SHP77 (cell line): ENCODE data around the gene EID1.
A peak's percentile ranks its signal among the peaks of the same experiment; 100 is the strongest.
"Not testable (repeated sequence)": the region's sequence is repeated elsewhere in the genome, so short reads cannot be mapped to it uniquely, and the experiment has no call there.

ENCODE experiments used
- DNase-seq, 2 experiments: peaks; one replicate each; lab custom pipeline; 2025; lab: John Stamatoyannopoulos, UW

EID1 gene, protein sequence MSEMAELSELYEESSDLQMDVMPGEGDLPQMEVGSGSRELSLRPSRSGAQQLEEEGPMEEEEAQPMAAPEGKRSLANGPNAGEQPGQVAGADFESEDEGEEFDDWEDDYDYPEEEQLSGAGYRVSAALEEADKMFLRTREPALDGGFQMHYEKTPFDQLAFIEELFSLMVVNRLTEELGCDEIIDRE

DNA sequence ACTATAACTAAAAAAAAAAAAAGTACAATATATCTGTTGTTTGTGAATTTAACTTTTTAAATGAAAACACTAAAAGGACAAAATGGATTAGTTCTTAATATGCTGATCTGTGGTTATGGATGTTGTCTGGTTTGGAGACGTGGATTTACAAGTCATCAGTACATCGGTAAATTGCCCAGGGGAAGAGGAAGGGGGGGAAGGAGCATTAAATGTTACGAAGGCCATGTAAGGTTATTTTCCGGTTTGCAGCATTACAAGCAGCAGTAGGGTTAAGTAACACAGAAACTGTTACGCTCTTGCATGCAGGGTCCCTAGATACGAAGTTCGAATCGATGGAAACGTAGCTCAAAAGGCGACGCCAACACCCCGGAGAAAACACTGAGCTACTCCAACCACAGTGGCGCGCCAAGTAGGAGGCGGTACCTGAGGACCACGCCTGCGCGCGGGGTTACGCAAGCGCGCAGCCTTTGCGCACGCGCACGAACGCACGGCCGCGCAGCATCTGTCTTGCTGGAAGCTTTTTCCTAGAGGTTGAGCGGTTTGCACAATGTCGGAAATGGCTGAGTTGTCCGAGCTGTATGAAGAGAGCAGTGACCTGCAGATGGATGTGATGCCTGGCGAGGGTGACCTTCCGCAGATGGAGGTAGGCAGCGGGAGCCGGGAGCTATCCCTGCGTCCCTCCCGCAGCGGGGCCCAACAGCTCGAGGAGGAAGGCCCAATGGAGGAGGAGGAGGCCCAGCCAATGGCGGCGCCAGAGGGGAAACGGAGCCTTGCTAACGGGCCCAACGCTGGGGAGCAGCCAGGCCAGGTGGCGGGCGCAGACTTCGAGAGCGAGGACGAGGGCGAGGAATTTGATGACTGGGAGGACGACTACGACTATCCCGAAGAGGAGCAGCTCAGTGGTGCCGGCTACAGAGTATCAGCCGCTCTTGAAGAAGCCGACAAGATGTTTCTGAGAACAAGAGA, at the start of gene EID1:
EID1 (plus strand) TSS at position 505 of the 966 bp plus-strand sequence; CDS start at position 548, 43 bp downstream.
- DNase-seq, result peak; percentile 77 to 93

DNA sequence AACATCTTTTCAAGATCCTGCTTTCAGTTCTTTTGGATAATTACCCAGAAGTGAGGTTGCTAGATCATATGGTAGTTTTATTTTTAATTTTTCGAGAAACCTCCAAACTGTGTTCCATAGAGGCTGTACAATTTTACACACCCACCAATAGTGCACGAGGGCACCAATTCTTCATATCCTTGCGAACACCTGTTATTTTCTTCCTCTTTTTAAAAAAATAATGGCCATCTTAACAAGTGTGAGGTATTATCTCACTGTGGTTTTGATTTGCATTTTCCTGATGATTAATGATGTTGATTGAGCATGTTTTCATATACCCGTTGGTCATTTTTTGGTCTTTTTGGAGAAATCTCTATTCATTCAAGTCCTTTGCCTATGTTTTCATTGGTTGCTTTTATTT, 49.5 kb upstream of the EID1 start:
- DNase-seq, result no peak

DNA sequence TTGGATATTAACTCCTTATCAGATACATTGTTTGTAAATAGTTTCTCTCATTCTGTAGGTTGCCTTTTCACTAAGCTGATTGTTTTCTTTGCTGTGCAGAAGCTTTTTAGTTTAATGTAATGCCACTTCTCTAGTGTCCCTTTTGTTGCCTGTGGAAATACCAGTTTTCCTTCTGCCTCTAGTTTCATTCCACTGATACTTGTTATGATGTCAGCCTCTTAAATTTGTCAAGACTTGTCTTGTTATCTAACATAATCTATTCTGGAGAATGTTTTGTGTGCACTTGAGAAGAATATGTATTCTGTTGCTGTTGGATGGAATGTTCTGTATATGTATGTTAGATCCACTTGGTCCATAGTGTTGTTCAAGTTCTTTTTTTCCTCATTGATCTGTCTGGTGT, 49.0 kb upstream of the EID1 start:
- no peak for DNase-seq

DNA sequence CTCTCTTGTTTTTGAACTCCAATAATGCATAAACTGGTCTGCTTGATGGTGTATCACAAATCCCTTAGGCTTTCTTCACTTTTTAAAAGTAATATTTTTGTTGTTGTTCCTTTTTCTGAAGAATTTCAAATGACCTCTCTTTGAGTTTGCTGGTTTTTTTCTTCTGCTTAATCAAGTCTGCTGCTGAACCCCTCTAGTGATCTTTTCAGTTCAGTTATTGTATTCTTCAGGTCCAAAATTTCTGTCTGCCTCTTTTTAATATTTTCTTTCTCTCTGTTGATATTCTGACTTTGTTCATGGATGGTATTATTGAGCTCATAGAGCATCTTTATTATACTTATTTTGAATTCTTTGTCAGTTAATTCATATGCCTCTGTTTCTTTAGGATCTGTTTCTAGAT, 45.3 kb upstream of the EID1 start:
- DNase-seq, result no peak

DNA sequence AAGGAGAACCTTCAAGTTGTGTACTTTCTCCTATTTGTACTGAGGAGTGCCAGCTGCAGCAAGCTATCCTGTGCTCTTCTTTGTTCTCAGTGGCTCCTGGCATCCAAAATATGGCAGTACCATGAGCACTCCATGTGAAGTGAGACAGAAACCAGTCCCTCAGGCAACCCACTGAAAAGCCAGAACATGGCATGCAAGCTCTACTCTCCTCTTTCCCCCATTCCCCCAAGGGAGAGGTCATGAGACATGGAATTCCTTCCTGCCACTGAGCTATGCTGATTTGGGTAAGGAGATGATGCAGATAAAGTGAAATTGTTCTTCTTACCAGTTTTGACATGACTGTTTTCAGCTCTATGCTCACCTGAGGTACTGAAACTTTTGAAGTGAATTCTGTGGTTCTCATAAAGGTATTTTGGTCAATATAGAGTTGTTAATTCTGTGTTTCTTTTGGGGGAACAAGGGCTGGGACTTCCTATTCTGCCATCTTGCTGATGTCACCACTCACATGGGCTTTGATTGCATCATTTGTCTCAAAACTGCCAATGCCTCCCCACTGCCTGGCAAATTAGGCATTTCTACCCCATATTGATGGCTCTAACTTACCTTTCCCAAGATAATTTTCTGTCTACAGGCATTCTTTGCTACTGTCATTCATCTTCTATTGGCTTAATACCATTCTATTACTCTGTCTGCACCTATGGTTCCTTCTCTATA, 44.3 kb upstream of the EID1 start:
- no peak for DNase-seq

DNA sequence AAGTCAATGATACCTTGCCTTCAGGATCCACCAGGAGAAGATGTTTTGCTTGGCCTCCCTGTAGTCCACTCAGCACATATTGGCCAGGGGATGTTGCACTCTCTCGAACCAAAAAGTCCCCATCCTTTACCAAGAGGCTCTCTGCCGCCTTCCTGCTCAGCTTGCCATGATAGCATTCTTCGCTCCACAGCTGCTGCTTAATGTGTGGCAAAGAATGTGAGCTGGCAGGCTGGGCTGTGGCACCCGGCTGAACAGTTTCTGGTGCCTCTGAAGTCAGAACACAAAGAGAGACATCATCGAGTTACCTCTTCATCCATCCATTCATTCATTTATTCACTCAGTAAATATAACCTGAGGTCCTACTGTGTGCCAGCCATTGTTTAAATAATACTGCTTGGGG, 43.2 kb upstream of the EID1 start:
- no peak for DNase-seq

DNA sequence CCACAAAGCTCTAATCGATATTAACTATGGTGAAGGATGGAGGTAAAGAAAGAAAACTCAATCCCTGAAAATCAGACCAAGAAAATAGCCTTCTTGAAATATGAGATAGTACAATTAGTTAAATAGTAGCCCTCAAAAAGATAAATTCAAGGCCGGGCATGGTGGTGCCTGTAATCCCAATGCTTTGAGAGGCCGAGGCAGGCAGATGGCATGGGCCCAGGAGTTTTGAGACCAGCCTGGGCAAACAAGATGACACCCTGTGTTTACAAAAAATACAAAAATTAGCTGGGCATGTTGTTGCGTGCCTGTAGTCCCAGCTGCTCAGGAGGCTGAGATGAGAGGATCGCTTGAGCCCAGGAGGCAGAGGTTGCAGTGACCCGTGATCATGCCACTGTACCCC, 35.4 kb upstream of the EID1 start:
- peak in 1 of 2 experiments; percentile 72 for DNase-seq

DNA sequence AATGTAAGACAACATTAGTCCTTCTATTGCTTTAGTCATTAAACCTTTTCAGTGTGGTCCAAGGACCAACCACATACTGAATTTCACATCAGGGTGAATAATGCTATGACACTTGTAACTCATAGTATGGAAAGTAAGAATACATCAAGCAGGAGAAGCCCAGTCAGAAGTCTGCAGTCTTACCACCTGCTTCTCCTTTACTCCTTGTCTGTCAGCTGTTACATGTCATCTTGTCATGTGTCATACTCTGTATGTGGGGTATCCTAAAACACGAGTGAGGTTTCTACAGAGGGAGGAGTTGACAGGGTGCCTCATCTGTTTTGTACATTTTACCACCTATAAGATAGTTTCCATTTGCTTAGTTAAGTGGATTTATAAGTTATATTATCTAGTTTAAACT, 32.8 kb upstream of the EID1 start:
- DNase-seq, result no peak

DNA sequence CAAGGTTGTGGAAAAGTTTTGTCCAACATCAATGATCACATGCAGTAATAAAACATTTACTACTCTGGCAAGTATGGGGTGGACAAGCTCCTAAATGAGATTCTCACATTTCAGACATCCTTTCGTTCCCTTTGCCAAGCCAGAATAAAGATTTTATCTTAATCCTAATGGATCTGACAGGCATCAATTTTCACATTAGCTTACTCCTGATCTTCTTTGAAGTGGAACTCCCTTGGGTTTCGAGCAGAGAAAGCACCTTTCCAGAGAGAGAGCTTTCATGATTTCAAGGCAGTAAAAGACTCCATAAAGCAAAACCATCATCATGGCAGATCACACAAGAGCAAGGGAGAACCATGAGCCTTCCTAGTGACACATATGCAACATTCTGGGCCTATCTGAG, 27.3 kb upstream of the EID1 start:
- no peak for DNase-seq

DNA sequence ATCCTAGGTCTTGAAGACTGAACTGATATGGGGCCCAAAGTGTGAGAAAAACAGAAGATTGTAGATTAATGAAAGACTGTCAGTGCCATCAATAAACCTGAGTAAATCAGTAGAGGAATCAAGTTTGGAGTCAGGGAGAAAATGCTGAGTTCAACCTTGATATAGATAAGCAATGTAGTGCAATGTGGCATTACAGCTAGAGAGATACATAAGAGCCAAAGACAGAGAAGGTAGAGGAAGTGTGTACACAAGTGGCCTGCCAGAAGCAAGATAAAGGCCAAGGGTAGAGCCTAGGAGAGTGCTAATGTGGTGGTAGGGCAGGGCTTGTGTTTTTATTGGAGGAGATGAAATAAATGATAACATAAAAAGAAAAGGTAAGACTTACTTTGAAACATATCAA, 26.0 kb upstream of the EID1 start:
- DNase-seq, result no peak

DNA sequence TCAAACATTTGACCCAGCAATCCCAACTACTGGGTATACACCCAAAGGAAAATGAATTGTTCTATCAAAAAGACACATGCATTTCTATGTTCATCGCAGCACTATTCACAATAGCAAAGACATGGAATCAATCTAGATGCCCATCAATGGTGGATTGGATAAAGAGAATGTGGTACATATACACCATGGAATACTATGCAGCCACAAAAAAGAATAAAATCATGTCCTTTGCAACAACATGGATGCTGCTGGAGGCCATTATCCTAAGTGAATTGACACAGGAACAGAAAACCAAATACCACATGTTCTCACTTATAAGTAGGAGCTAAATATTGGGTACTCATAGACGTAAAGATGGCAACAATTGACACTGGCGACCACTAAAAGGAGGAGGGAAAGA, 23.5 kb upstream of the EID1 start:
- not testable (repeated sequence) for DNase-seq

DNA sequence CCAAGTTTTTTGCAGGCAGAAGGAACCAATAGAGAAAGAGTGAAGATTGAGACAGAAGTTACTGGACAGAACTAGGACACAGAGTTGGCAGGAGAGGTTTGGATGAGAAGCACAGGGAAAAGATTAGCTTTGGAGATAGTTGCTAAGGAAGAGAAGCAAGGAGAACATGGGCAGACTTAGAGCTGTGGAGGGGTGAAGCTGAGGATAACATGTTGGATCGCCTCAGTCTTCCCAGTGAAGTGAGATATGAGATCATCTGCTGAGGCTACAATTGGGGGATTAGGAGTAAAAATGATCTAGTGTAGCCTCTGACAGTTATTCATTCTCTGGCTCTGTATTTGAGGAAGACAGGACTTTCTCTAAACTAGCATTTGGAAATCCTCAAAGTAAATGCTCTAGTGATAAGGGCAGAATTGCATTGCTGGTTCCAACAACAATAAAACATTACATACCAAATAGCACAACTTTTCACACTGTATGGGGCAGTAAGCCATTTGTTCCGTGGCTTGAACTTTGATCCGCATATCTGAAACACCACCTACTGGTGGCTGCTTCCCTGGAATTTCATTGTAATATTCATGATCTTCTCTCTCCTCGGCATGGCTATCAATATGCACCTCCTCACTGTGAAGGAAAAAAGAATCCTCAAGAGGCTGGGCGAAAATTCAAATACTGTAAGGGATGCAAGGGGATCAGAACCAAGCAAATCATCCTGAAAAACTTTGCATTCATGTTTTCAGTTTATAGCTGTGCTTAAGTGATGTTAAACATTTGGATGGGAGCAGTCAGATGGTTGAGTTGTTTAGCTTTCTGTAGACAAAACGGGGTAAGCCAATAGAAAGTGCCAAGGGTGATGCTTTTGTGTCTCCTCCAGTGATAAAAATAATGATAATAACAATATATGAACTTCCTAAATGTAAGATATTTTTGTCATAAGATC, 22.2 kb upstream of the EID1 start:
- peak in 1 of 2 experiments; percentile 22 for DNase-seq

DNA sequence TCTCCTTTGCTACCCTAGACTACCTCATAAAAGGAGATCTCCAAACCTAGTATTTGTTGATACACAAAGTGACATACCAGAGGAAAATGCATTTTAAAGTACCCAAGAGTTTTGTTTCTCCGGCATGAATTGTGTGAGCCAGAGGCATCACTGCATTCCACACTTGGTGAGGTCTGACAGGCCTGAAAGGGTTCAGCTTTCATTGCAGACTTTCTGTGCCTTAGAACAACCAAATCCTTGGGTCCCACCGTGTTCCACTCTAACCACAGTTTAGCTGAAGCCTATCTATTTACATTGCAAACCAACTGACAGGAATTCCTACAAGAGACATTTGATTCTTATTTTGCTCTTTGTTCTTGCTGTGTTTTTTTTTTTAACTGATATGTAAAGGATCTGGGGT, 21.0 kb upstream of the EID1 start:
- DNase-seq, result no peak

DNA sequence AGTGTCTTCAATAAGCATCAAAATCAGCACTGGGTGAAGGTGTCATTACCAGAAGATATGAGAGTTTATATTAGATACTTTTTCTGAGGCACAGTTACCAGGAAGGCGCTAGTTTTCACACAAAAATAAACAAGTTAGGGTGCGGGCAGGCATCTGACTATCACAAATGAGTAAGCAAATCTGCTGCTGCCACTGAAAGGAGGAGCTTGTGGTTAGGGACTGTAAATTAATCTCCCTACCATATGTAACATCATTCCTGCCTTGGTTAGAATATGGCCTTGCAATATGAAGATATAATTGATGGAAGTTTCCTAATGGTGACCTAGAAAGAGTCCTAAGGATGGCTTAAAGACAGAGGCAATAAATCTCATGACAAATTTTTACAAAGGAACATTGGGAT, 19.5 kb upstream of the EID1 start:
- no peak for DNase-seq

DNA sequence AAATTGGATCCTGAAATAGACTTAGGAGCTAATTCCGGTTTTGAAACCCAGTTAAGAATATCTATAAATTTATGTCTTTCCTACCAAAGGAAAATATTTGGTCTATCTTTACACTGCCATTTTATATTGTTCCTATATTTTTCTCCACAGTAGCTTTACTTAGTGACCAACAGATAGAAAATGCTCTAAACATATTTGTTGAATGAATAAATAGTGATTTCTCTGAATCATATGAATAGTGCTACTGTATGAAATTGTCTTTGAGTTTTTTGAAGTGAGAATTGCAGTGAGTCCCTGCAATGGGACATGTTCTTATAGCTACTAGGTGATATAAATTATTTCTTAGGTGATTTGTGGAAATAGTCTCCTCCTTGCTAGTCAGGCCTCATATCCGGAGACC, 18.5 kb upstream of the EID1 start:
- no peak for DNase-seq

DNA sequence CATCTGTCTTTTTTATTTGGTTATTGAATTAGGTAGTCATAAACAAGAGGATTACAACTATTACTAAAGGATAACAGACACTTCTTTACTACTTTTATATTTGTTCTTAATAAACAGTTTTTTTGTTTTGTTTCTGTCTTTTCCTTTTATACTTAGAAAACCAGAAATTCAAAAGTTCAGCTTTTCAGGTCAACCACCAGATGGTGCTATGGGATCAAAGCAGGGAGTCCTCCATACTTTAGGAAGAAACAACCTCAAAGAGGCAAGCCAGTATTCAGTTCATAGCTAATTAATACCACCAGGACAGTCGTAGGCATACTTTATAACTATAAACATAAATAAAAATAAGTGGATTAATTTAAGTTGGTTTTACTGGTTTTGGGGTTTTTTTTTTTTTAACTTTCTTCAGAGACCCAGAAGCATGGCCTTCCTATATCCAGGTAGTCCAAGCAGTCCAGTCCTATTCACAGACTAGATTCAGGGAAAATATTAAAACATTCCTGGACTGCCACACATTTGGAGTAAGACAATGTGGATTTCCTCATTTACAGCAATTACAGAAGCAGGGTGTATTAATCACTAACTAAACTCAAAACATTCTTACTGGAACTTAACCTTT, 16.0 kb upstream of the EID1 start:
- DNase-seq, result peak; percentile 52 to 60

DNA sequence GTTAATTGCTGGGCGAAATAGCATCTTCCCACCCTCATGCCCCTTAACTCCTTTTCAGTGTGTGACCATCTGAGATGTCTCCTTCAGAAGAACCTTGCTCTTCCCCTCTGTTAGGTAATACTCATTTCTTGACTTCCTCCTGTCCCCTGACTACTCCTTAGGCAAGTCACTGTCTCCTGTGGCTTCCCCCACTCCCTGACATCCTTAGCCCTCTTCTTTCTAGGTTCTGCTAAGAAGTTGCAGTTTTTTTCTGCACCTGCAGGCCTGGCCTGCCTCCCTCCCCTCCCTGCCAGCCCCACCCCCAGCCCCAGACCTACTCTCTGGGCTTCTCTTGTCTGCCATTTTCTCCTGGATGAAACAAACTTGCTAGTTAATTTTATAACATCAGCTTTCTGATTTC, 15.2 kb upstream of the EID1 start:
- no peak for DNase-seq

DNA sequence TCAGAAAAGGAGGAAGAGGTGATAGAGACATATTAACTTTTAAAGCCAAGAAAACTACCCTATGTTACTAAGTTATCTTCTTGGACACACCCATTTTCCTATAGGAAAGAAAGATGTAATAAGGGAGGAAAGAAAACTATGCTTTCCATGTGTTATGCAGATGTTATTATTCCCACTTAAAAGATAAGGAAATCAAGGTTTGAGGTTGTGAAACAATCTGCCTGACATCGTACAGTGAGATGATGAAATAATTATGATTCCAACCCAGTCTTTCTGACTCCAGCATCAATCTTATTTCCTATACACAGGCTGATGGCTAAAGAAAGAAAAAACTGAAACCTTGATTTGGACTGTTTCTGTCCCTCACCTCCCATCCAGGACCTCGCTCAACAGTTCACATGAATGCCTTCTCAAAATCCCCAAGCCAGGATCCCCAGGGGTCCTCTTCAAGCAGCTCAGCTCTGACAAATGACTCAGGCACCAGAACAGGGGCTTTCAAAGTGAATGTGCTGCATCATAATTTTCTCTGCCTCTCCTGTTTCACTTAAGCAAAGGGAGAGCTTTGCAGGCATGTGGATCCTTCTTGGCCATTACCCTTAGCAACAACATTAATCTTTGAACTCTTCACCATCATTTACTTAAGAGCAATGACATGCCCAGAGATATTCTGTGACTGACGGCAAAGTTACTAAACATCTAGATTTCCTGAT, 12.4 kb upstream of the EID1 start:
- DNase-seq, result no peak

DNA sequence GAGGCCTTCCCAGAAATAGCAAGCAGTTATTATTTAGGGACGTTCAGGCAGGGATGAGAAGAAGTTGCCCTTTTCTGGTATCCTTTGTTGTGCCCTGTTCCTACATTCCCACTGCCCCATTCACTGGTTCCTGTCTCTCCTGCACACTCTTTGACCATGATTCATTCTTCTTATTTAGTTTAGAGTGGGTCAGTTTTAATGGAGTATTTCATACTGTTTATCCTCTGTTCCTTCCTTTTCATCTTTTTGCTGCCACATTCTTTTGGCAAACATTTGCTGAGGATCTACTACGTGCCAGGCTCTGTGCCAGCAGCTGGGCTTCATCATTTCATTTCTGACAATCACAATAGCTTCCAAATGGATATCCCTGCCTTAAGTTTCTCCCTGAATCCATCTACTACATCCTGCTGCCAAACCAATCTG, 11.8 kb upstream of the EID1 start:
- DNase-seq, result no peak

DNA sequence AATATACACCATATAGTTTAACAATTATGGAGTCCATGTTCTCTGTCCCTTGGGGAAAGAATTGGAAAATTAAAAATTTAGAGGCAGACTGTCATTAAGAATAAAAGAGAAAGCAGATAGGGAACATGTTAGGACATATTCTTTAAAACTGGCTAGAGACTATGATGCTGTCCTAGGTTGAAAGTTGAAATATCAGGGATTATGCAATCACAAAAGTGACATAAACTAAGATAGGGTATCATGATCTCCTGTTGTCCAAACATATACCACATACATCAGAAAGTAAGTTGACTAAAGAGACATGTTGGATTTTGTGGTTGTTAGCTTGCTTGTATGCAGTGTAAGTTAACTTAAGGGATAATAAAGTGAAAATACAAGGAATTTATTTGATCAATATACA, 9.9 kb upstream of the EID1 start:
- DNase-seq, result no peak

DNA sequence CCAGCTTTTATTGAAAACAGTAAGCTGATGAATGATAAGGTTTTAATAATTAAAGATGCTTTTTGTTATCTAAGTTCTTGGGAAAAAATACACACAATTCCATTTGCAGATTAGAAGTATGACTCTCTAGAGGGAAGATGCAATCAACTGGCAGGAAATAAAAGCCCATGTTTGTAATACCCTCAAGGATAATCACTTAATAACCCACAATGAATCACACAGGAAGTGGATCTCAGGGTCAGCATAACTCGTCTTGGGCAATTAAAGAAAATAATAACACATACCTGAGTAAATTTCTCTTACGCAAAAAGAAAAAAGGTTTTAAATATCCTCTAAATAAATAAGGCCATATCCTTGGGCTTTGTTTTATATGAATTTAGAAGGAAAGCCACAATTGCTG, 9.4 kb upstream of the EID1 start:
- DNase-seq, result no peak
